TTC549 (cell line): ENCODE data around the gene GRIK4.

Experiments
- FAIRE-seq: peaks from 2 replicates; lab custom pipeline; 2012; peaks lifted over from hg19 to GRCh38; lab: Jason Lieb, UNC

Gene GRIK4

DNA sequence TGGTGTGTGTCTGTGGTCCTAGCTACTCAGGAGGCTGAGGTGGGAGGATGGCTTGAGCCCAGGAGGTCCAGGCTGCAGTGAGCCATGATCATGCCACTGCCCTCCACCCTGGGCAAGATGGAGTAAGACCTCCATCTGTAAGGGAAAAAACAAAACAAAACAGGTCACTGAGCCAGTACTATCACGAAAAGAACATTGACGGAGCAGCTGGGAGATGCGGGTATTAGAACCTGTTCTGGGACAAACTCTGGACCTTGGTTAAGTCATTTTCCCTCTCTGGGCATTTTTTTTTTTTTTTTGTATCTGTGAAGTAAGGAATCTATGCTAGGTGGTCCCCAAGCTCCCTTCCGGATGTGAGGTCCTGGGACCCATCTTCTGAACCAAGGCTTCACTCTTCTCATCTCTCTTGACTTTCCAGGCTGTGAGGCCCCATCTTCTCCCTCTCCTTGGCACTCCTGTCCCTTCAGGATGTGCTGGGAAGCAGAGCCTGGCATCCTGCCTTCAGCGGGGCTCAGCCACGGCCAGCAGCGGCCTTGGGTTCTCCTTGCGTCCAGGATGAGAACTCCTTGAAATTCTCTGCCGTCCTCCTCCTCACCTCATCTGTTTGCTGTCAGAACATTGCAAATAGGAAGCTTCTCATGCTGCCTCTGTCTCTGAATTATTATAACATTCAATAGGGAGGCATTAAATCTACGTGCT, 130.8 kb downstream of the GRIK4 start:
- no peak for FAIRE-seq

DNA sequence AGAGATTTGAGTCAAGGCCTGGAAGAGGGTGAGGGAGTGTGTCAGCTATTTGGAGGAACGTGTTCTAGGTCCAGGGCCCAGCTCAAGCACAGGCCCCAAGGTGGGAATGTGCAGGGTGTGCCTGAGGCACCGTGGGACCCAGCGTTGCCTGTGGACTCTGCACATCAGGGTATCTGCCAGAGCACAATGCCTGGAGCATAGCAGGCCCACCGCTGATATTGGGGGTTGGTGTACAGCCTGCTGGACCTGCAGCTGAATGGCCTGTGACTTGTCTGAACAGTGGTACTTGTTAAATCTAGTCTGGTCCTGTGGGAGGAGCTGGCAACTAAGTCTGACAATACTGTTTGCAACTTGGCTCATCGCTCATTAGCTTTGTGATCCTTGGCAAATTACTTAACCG, 131.7 kb downstream of the GRIK4 start:
- no peak for FAIRE-seq

- FAIRE-seq: no peak
These were observed 134.1 kb downstream of the GRIK4 start for GRCh38 chr11:120645639-120646038.

- FAIRE-seq: no peak
These were observed 134.7 kb downstream of the GRIK4 start for GRCh38 chr11:120646206-120646605.

DNA sequence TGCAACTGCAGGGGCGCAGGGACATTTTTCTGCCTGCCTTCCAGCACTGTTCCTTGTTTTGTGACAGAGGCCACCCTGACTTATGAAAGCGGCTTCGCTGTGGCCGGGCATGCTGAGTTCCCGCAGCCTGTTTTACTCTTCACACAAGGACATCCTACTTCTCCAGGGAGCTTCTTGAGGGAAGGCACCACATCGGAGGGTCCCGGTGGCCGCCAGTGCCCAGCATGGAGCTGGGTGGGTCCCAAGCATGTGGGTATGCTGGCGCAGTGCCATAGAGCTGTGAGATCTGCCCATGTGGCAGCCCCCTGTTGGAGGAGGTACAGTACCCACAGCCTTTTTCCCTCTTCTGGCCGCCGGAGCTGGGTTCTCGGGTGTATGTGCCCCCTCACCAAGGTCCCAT, 136.1 kb downstream of the GRIK4 start:
- FAIRE-seq: no peak

- no peak for FAIRE-seq
These were observed 137.2 kb downstream of the GRIK4 start for GRCh38 chr11:120648771-120649170.

- no peak for FAIRE-seq
These were observed 137.8 kb downstream of the GRIK4 start for GRCh38 chr11:120649316-120649715.

DNA sequence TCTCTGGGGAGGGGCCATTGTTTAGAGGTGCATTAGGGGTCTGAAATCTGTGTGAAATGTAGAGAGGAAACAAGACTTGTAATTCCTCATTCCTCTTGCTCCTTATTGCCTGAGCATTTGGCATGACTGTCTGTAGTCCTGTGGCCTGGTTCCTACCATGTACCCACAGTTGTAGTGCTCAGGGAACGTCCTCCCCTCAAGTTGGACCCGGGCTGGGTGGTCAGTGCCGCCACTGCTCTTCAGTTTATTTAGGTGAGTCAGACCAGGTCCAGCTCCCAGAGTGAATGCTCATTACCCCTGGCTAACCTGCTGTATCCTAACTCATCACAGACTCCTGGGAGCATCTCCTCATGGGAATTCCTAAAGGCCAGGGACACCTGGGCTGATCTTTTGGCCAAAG, 139.8 kb downstream of the GRIK4 start:
- FAIRE-seq: no peak

DNA sequence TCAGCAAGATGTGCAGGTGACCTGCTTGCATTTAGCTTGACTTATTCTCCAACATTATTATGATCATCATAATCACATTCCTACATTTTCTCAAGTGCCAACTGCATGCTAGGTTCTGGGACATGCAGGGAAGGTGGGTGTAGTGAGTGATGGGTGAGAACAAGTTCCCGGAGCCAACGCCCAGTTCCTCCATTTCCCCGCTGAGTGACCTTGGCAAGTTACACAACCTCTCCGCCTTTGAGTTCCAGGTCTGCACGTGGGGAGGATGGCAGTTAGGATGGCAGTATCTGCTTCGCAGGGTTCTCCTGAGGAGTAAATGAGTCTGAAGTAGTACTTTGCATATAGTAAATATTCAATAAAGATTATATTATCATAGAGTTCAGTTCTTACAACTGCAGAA, 140.3 kb downstream of the GRIK4 start:
- FAIRE-seq: no peak

GRCh38 chr11:120652705-120653335, 141.3 kb downstream of the GRIK4 start:
- no peak for FAIRE-seq

DNA sequence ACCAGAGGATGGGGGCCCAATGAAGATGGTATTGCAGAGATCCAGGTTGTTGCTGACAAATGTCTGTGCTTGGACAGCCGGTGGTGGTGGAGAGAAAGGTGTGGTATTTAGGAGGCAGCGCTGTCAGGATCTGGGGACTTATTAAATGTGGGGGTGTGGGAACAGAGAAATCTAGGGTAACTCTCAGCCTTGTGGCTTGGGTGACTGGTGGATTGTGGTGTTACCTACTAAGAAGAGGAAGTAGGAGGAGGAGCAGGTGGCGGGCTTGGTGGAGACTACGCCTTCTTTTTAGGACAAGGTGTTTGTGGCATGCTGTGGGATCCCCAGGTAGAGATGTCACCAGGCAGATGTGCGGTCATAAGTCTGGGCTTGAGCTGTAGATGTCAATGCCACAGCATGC, 144.0 kb downstream of the GRIK4 start:
- no peak for FAIRE-seq

- no peak for FAIRE-seq
These were observed 145.9 kb downstream of the GRIK4 start for GRCh38 chr11:120657306-120658070.

GRCh38 chr11:120658071-120658423, 146.5 kb downstream of the GRIK4 start:
- FAIRE-seq: no peak

DNA sequence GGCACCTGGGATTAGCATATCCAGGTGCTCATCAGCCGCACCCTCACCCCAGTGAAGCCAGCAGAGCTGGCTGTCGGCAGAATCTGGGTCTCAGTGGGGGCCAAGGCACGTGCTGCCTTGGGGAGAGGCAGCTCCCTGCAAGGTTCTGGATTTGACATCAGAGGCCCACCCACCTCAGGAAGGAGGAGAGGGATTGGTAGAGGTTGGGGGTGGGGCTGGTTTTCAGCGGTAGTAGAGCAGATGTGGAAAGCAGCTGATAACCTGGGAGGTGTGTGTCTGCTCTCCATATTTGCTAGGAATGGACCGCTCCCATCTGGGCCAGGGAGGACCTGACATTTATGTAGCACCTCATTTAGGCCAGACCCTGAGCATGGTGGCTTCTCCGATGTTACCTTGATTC, 147.5 kb downstream of the GRIK4 start:
- FAIRE-seq: no peak

- no peak for FAIRE-seq
These were observed 148.5 kb downstream of the GRIK4 start for GRCh38 chr11:120660024-120660565.

DNA sequence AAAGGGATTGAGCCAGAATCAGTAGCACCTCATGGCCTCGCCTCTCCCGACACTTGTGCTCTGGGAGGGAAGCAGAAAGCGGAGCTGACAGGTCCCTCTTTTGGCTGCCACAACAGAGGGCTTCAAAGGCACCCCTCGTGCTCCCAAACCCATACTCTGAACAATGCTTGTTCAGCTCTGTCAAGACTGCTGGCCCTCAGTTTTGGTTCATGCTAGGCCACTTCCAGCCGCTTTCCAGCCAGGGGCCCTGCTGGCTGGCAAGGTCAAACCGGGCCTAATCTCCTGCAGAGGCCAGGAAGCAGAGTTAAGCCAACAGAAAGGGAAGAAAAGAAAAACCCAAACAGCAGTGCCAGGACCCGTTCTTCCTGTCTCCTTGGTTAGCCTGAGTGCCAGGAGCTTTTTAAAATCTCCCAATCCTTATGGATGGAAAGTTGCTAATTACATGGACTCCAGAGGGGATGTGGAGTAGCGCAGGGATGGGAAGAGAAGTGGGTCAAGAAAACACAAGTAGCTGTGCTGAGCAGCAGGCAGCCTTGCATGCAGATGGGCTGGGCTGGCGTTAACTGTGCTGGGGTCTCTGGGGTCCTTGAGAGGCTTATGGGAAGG, 150.6 kb downstream of the GRIK4 start:
- FAIRE-seq: no peak

GRCh38 chr11:120663142-120663541, 151.6 kb downstream of the GRIK4 start:
- FAIRE-seq: no peak

DNA sequence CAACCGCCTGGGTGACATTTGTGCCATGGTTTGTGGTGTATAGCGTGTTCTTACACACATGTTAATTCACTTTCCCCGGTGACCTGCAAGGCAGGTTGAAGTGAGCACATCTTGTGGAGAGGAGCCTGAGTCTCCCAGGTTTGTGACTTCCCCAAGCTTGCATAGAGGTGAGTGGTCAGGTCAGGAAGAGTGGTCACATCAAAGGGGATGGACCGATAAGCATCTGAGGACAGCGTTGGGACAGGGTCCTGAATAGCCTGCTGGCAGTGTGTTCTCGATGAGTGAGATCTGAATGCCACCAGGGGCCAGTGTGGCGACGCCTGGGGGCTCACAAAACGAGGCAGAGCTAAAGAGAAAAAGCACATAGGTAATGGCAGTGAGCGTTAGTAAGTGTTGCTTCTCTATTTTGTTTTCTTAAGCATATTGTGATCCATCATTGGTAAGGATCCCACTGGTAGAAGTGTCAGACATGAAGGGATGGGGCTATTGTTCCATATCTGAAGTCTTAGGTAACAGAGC, 154.6 kb downstream of the GRIK4 start:
- no peak for FAIRE-seq

- no peak for FAIRE-seq
These were observed 155.7 kb downstream of the GRIK4 start for GRCh38 chr11:120667281-120667680.

- FAIRE-seq: no peak
These were observed 156.4 kb downstream of the GRIK4 start for GRCh38 chr11:120667934-120668333.

- FAIRE-seq: no peak
These were observed 157.0 kb downstream of the GRIK4 start for GRCh38 chr11:120668537-120668936.

DNA sequence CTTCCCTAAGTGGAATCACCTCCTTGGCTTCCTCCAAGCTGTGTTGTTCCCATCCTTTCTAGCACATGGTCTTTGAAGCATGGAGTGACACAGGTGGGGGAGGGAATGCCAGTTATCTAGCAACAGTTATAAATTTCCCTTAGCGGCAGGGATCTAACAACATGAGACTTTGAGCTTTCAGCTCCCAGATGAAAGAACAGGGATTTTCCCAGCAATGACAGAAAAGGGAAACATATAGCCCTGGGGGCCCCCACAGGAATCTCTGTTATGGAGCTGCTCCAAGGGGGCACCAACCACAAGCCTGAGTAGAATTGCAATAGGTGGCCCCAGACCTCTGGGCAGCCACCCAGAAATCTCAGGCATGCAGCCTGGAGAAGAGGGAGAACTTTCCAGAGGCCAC, 163.0 kb downstream of the GRIK4 start:
- FAIRE-seq: no peak

GRCh38 chr11:120675171-120675570, 163.6 kb downstream of the GRIK4 start:
- FAIRE-seq: no peak
